K562 (cell line): Measurements from ENCODE around the gene KCTD19. TPM values are rescaled to one million over a fixed set of nuclear protein-coding genes. Genes with fewer than 3 reads are reported as not detected.
A peak's percentile ranks its signal among the peaks of the same experiment; 100 is the strongest.

Source experiments
- BRD9 ChIP-seq: fragments of 450-650 bp; IDR thresholded peaks from 2 replicates; pipeline ENCODE4 v1.6.1; 2018; ENCODE audit warnings: low read depth; ENCODE audit not compliant: partially characterized antibody
- CEBPB ChIP-seq: fragments of 450-650 bp; IDR thresholded peaks from 2 replicates; pipeline ENCODE4 v1.6.1; 2016; ENCODE audit warnings: missing genetic modification characterization, missing compliant biosample characterization
- HDAC1 ChIP-seq, 2 experiments: fragments of 450-650 bp; IDR thresholded peaks; 2 replicates each; pipeline ENCODE4 v1.6.1; 2016 to 2017; ENCODE audit warnings: inconsistent platforms in 1 of 2, mild to moderate bottlenecking in 1 of 2, moderate library complexity in 1 of 2
- MECOM ChIP-seq: fragments of 250-450 bp; sonication (Bioruptor Pico); IDR thresholded peaks from 2 replicates; pipeline ENCODE4 v1.8.0; 2022; ENCODE audit warnings: inconsistent platforms
- PCBP2 ChIP-seq: fragments of 200-400 bp; formaldehyde crosslinking; IDR thresholded peaks from 2 replicates; pipeline ENCODE4 v1.6.1; 2018; ENCODE audit warnings: low read length, low read depth, mild to moderate bottlenecking, moderate library complexity; ENCODE audit not compliant: poor library complexity, severe bottlenecking
- SAP30 ChIP-seq: fragments of 200-600 bp; sonication (generic); IDR thresholded peaks from 2 replicates; pipeline ENCODE4 v1.6.1; 2012; ENCODE audit warnings: borderline replicate concordance, low read depth, mild to moderate bottlenecking, moderate library complexity, low read length, control low read depth, inconsistent platforms; ENCODE audit not compliant: insufficient read depth, poor library complexity, severe bottlenecking
- SMAD4 ChIP-seq: fragments of 250-450 bp; sonication (Bioruptor Pico); conservative IDR thresholded peaks from 2 replicates; pipeline ENCODE4 v1.8.0; 2021; ENCODE audit warnings: inconsistent platforms, mild to moderate bottlenecking, moderate library complexity
- TEAD2 ChIP-seq: fragments of 450-650 bp; IDR thresholded peaks from 2 replicates; pipeline ENCODE4 v1.6.1; 2016; ENCODE audit warnings: missing genetic modification characterization, control low read depth, missing compliant biosample characterization
- ZBTB40 ChIP-seq, 2 experiments: fragments of 450-650 bp in 1 of 2; sonication (generic) in 1 of 2; formaldehyde crosslinking in 1 of 2; IDR thresholded peaks; 2 replicates each; pipeline versions ENCODE4 v1.7.1 to v1.9.0; 2016 to 2022; ENCODE audit warnings: inconsistent platforms in 1 of 2, mild to moderate bottlenecking in 1 of 2, missing genetic modification reagents in 1 of 2
- ZEB2 ChIP-seq: fragments of 450-650 bp; IDR thresholded peaks from 2 replicates; pipeline ENCODE4 v1.6.1; 2016
- ZNF121 ChIP-seq: sonication (generic); formaldehyde crosslinking; conservative IDR thresholded peaks from 2 replicates; pipeline ENCODE4 v1.8.0; 2022; ENCODE audit warnings: missing genetic modification reagents
- ZNF766 ChIP-seq: fragments of 200-800 bp; sonication (Bioruptor generic); conservative IDR thresholded peaks from 2 replicates; pipeline ENCODE4 v1.6.1; 2016; ENCODE audit warnings: missing genetic modification characterization, missing compliant biosample characterization
- polyA plus RNA-seq, 8 experiments: library from polyadenylated mRNA; depleted of rRNA in 4 of 8; stranded (reverse) in 5 of 8; unstranded in 3 of 8; fragments of >200 nt; fragmentation: Nextera tagmentation in 2 of 8; fragmentation: Illumina TruSeq in 1 of 8; extraction: Ambion mirVana in 2 of 8; extraction: Trizol in 1 of 8; gene quantifications; 2 replicates each; pipeline versions ENCODE4 v1.2.1 to v1.2.3, GENCODE V29; 2011 to 2014; ENCODE audit warnings: inconsistent platforms in 1 of 8, missing spikeins in 1 of 8
- total RNA-seq, 7 experiments: library from RNA; depleted of rRNA in 6 of 7; stranded (reverse); fragments of >200 nt in 6 of 7; fragmentation: Illumina TruSeq in 2 of 7; extraction: Trizol in 2 of 7; gene quantifications; 2 replicates each; pipeline versions ENCODE4 v1.2.1 to v1.2.3, GENCODE V29; 2011 to 2021; ENCODE audit warnings: low replicate concordance in 1 of 7
- TF ChIP-seq, protein P1 (sequence below): fragments of 250-450 bp; sonication (Bioruptor Pico); IDR thresholded peaks from 2 replicates; pipeline ENCODE4 v1.8.0; 2021; ENCODE audit warnings: moderate library complexity, mild to moderate bottlenecking, inconsistent platforms
- TF ChIP-seq, protein P2 (sequence below): fragments of 450-650 bp; IDR thresholded peaks from 2 replicates; pipeline ENCODE4 v1.6.1; 2016
- TF ChIP-seq, protein P3 (sequence below): sonication (generic); formaldehyde crosslinking; IDR thresholded peaks from 2 replicates; pipeline ENCODE4 v1.8.0; 2022; ENCODE audit warnings: mild to moderate bottlenecking, missing genetic modification reagents

KCTD19 gene
- total and polyA plus RNA-seq, 9 of the 15 experiments (the other 6 are each of a cell fraction or from before 2014, with no cell fraction given), result 0.03 to 0.91 (median 0.22) TPM; not detected in 2

DNA sequence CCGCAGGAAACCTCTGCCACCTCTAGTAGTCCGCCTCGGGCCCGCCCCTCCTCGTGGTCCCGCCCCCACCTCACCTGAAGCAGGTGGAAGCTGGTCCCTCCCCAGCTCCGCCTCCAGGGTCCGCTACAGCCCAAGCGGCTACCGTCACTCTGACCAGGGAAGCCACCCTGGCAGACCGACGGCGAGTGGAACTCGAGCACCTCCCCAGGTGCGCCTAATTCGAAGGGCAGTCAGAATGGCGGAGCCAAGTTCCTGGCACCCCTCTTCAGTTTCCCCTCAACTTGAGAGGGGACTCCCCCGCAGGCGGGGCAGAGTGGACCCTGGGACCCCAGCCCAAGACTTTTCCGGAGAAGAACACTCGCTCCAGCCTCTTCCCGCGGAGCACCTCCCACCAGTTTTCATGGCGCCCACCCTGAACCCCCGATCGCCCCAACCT, 79.8 kb downstream of the KCTD19 start (continued):
- TF ChIP-seq ZBTB40 (IDR thresholded peaks at IDR 0.05), result 0 out of 2 replicates have a peak, but pooled peaks have one; percentile 20
- no peak for TF ChIP-seq ZBTB40 (CRISPR knock-in tag; IDR thresholded peaks at IDR 0.05)
- TF ChIP-seq, protein P1, sequence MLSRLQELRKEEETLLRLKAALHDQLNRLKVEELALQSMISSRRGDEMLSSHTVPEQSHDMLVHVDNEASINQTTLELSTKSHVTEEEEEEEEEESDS, result no peak
- no peak for TF ChIP-seq CEBPB (tag)
- TF ChIP-seq BRD9, result no peak
- no peak for TF ChIP-seq ZNF121 (CRISPR knock-in tag)
- TF ChIP-seq PCBP2, result no peak
- peak; percentile 70; the same call in 1 of the 2 replicates for TF ChIP-seq ZEB2
- TF ChIP-seq TEAD2 (tag), result no peak
- TF ChIP-seq, protein P2, sequence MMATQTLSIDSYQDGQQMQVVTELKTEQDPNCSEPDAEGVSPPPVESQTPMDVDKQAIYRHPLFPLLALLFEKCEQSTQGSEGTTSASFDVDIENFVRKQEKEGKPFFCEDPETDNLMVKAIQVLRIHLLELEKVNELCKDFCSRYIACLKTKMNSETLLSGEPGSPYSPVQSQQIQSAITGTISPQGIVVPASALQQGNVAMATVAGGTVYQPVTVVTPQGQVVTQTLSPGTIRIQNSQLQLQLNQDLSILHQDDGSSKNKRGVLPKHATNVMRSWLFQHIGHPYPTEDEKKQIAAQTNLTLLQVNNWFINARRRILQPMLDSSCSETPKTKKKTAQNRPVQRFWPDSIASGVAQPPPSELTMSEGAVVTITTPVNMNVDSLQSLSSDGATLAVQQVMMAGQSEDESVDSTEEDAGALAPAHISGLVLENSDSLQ, result 0 out of 2 replicates have a peak, but pooled peaks have one; percentile 15
- no peak for TF ChIP-seq MECOM (CRISPR knock-in tag)
- TF ChIP-seq HDAC1 (IDR thresholded peaks at IDR 0.05), result no peak
- TF ChIP-seq SAP30, result peak; percentile 19
- TF ChIP-seq, protein P3, sequence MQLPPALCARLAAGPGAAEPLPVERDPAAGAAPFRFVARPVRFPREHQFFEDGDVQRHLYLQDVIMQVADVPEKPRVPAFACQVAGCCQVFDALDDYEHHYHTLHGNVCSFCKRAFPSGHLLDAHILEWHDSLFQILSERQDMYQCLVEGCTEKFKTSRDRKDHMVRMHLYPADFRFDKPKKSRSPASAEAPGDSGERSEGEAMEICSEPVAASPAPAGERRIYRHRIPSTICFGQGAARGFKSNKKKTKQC (CRISPR knock-in tag), result no peak
- no peak for TF ChIP-seq SMAD4
- 0 out of 2 replicates have a peak, but pooled peaks have one; percentile 16 for TF ChIP-seq ZNF766 (CRISPR knock-in tag)
